H1 (cell line): ENCODE results near the gene MRPL17. TPM values are rescaled to one million over a fixed set of nuclear protein-coding genes. Genes with fewer than 3 reads are reported as not detected.

Experiments used
- CTCF ChIA-PET: fragments of 300-600 bp; sonication (Branson Sonifier 250); formaldehyde crosslinking; loops from one replicate; lab custom pipeline; 2021; ENCODE audit not compliant: partially characterized antibody; lab: Charles Lee
- POLR2A ChIA-PET: fragments of 300-600 bp; sonication (Branson Sonifier 250); formaldehyde crosslinking; loops from one replicate; lab custom pipeline; 2021; ENCODE audit warnings: inconsistent platforms; ENCODE audit not compliant: partially characterized antibody; lab: Charles Lee
- DNase-seq, 2 experiments: peaks; one replicate each; pipeline versions ENCODE4 v3.0.0 to v3.0.0-alpha.2; 2010 to 2022; ENCODE audit warnings: low spot score in 2 of 2, low read depth in 1 of 2, mixed read lengths in 1 of 2
- FAIRE-seq: peaks from 2 replicates; lab custom pipeline; 2011; peaks lifted over from hg19 to GRCh38; lab: Jason Lieb, UNC
- H2AFZ ChIP-seq: 2 replicates; pipeline ENCODE4 v1.8.1; 2012; ENCODE audit warnings: low read length, inconsistent platforms
- H2AK5ac ChIP-seq: 2 replicates; pipeline ENCODE4 v1.6.1; 2013; ENCODE audit warnings: low read depth, low read length
- H2BK120ac ChIP-seq: replicated peaks from 2 replicates; pipeline ENCODE3; 2013; ENCODE audit warnings: low read depth, low read length, inconsistent platforms
- H2BK12ac ChIP-seq: 2 replicates; pipeline ENCODE4 v1.6.1; 2013; ENCODE audit warnings: low read depth, low read length
- H2BK15ac ChIP-seq: 2 replicates; pipeline ENCODE4 v1.6.1; 2013; ENCODE audit warnings: low read length
- H2BK20ac ChIP-seq: 2 replicates; pipeline ENCODE4 v1.6.1; 2013; ENCODE audit warnings: low read length
- H2BK5ac ChIP-seq: 2 replicates; pipeline ENCODE4 v1.6.1; 2013; ENCODE audit warnings: low read depth, low read length
- H3K14ac ChIP-seq: 2 replicates; pipeline ENCODE4 v1.6.1; 2013; ENCODE audit warnings: inconsistent platforms; ENCODE audit not compliant: insufficient read length
- H3K18ac ChIP-seq: 2 replicates; pipeline ENCODE4 v1.6.1; 2013; ENCODE audit warnings: low read length; ENCODE audit errors: extremely low read depth
- H3K23ac ChIP-seq: 2 replicates; pipeline ENCODE4 v1.6.1; 2013; ENCODE audit warnings: inconsistent platforms; ENCODE audit not compliant: insufficient read length
- H3K23me2 ChIP-seq: 2 replicates; pipeline ENCODE4 v1.6.1; 2013; ENCODE audit warnings: low read depth, low read length
- H3K27ac ChIP-seq: 2 replicates; pipeline ENCODE4 v1.6.1; 2011; ENCODE audit warnings: low read depth, low read length, inconsistent platforms
- H3K27me3 ChIP-seq, 4 experiments: replicated peaks in 1 of 4; 1 replicate in 1 of 4; 2 replicates in 3 of 4; pipeline versions ENCODE4 v1.6.1 to v1.8.1; 2011 to 2013; ENCODE audit warnings: low read length in 3 of 4, mild to moderate bottlenecking in 3 of 4, inconsistent platforms in 2 of 4, mixed read lengths in 2 of 4, moderate library complexity in 1 of 4; ENCODE audit not compliant: control insufficient read depth in 3 of 4, insufficient read depth in 3 of 4; ENCODE audit errors: extremely low read depth in 1 of 4
- H3K36me3 ChIP-seq, 4 experiments: 2 replicates each; pipeline versions ENCODE4 v1.6.1 to v1.8.1; 2011 to 2013; ENCODE audit warnings: mild to moderate bottlenecking in 4 of 4, low read length in 3 of 4, moderate library complexity in 2 of 4, control low read depth in 1 of 4, inconsistent platforms in 1 of 4; ENCODE audit not compliant: insufficient read depth in 4 of 4, control insufficient read depth in 2 of 4
- H3K4ac ChIP-seq: replicated peaks from 2 replicates; pipeline ENCODE3; 2013; ENCODE audit warnings: low read length, low read depth, mixed read lengths, inconsistent platforms; ENCODE audit not compliant: insufficient read length
- H3K4me1 ChIP-seq, 4 experiments: replicated peaks in 1 of 4; 1 replicate in 1 of 4; 2 replicates in 3 of 4; pipeline versions ENCODE4 v1.6.1 to v1.8.1; 2011 to 2013; ENCODE audit warnings: low read length in 3 of 4, inconsistent platforms in 2 of 4, mixed read lengths in 1 of 4; ENCODE audit not compliant: insufficient read depth in 4 of 4, control insufficient read depth in 3 of 4
- H3K4me2 ChIP-seq, 2 experiments: 2 replicates each; pipeline versions ENCODE4 v1.6.1 to v1.8.1; 2011 to 2013; ENCODE audit warnings: low read depth in 2 of 2, low read length in 2 of 2, control low read depth in 1 of 2, inconsistent platforms in 1 of 2, mild to moderate bottlenecking in 1 of 2; ENCODE audit not compliant: insufficient read depth in 1 of 2
- H3K4me3 ChIP-seq, 4 experiments: fragments of 200-600, 300-600 bp in 1 of 4; sonication (generic), shearing (Covaris generic), sonication (Bioruptor Twin) in 1 of 4; 2 replicates each; pipeline versions ENCODE4 v1.5.1 to v1.8.1; 2011 to 2016; ENCODE audit warnings: low read length in 4 of 4, low read depth in 3 of 4, control low read depth in 2 of 4, inconsistent platforms in 2 of 4, mild to moderate bottlenecking in 2 of 4, mixed read lengths in 1 of 4, moderate library complexity in 1 of 4; ENCODE audit not compliant: insufficient read depth in 2 of 4; ENCODE audit errors: extremely low read depth in 1 of 4
- H3K56ac ChIP-seq: replicated peaks from 2 replicates; pipeline ENCODE3; 2013; ENCODE audit warnings: low read depth, mild to moderate bottlenecking, mixed read lengths, low read length, inconsistent platforms; ENCODE audit not compliant: insufficient read length
- H3K79me1 ChIP-seq: 2 replicates; pipeline ENCODE4 v1.6.1; 2013; ENCODE audit warnings: low read depth, low read length, control low read depth
- H3K79me2 ChIP-seq, 2 experiments: 2 replicates each; pipeline versions ENCODE4 v1.6.1 to v1.8.1; 2012 to 2013; ENCODE audit warnings: low read length in 2 of 2, mild to moderate bottlenecking in 2 of 2, inconsistent platforms in 1 of 2; ENCODE audit not compliant: insufficient read depth in 2 of 2, control insufficient read depth in 1 of 2
- H3K9ac ChIP-seq, 4 experiments: replicated peaks in 1 of 4; 1 replicate in 1 of 4; 2 replicates in 3 of 4; pipeline versions ENCODE4 v1.6.1 to v1.8.1; 2011 to 2013; ENCODE audit warnings: low read depth in 3 of 4, low read length in 3 of 4, control low read depth in 2 of 4, mild to moderate bottlenecking in 2 of 4, moderate library complexity in 2 of 4, inconsistent platforms in 1 of 4; ENCODE audit errors: extremely low read depth in 1 of 4
- H3K9me3 ChIP-seq, 2 experiments: 2 replicates each; pipeline versions ENCODE4 v1.6.1 to v1.8.1; 2012 to 2013; ENCODE audit warnings: mild to moderate bottlenecking in 2 of 2, moderate library complexity in 2 of 2, control low read depth in 1 of 2, inconsistent platforms in 1 of 2, low read depth in 1 of 2, low read length in 1 of 2, mixed read lengths in 1 of 2; ENCODE audit not compliant: insufficient read depth in 2 of 2
- H4K20me1 ChIP-seq, 2 experiments: replicated peaks in 1 of 2; 2 replicates each; pipeline versions ENCODE3 to v1.8.1; 2011 to 2013; ENCODE audit warnings: inconsistent platforms in 2 of 2, low read length in 2 of 2, mild to moderate bottlenecking in 1 of 2; ENCODE audit not compliant: insufficient read depth in 2 of 2, control insufficient read depth in 1 of 2
- H4K5ac ChIP-seq: 2 replicates; pipeline ENCODE4 v1.6.1; 2013; ENCODE audit warnings: low read length, low read depth, mixed read lengths, inconsistent platforms; ENCODE audit not compliant: insufficient read length
- H4K8ac ChIP-seq: 2 replicates; pipeline ENCODE4 v1.8.0; 2013; ENCODE audit warnings: mild to moderate bottlenecking, moderate library complexity, low read length, inconsistent platforms; ENCODE audit not compliant: insufficient read depth; ENCODE audit errors: extremely low read depth
- H4K91ac ChIP-seq: replicated peaks from 2 replicates; pipeline ENCODE3; 2013; ENCODE audit warnings: low read length, mixed read lengths, inconsistent platforms; ENCODE audit not compliant: insufficient read length
- ATF3 ChIP-seq: IDR thresholded peaks from 2 replicates; pipeline ENCODE4 v1.6.1; 2011; ENCODE audit warnings: low read depth, mild to moderate bottlenecking, low read length; ENCODE audit not compliant: insufficient read depth
- MAFK ChIP-seq: IDR thresholded peaks from 2 replicates; pipeline ENCODE4 v1.6.1; 2012; ENCODE audit warnings: low read depth, mild to moderate bottlenecking, improper control_type of control experiment, low read length
- PHF8 ChIP-seq: fragments of 200-600 bp; sonication (generic); conservative IDR thresholded peaks from 2 replicates; pipeline ENCODE4 v1.7.1; 2012; ENCODE audit warnings: low read depth, mild to moderate bottlenecking, inconsistent platforms, low read length, moderate library complexity
- SIRT6 ChIP-seq: IDR thresholded peaks from one replicate; pipeline ENCODE4 v1.7.1; 2012; ENCODE audit warnings: low read length, inconsistent platforms
- SIX5 ChIP-seq: IDR thresholded peaks from 2 replicates; pipeline ENCODE4 v1.6.1; 2011; ENCODE audit warnings: mild to moderate bottlenecking, low read depth, low read length
- TEAD4 ChIP-seq: IDR thresholded peaks from 2 replicates; pipeline ENCODE4 v1.6.1; 2012; ENCODE audit warnings: low read depth, low read length, inconsistent platforms, mixed read lengths
- WGBS, 2 experiments: shearing (Covaris generic) in 1 of 2; methylation state at CpG; one replicate each; pipeline versions ENCODE4 v1.1.6 to v1.1.7; 2013 to 2015; ENCODE audit warnings: low lambda C conversion rate in 2 of 2, mixed read lengths in 2 of 2, inconsistent platforms in 1 of 2, low coverage in 1 of 2, missing lambda C conversion rate in 1 of 2; ENCODE audit not compliant: insufficient replicate concordance in 2 of 2, insufficient coverage in 1 of 2, insufficient read length in 1 of 2; ENCODE audit errors: extremely low coverage in 1 of 2, missing lambda C conversion rate in 1 of 2; 5-methylcytosine and 5-hydroxymethylcytosine counted together
- long read RNA-seq, 2 experiments: library from RNA in 1 of 2; library from capped mRNA in 1 of 2; stranded (forward); transcript quantifications; one replicate each; pipeline ENCODE4 v2.0.0, GENCODE V29; 2021; ENCODE audit warnings: inconsistent platforms in 1 of 2
- polyA minus RNA-seq, 3 experiments: library from RNA; depleted of rRNA, polyadenylated mRNA; stranded (reverse); fragments of >200 nt; gene quantifications; 1 replicate in 2 of 3; 2 replicates in 1 of 3; pipeline ENCODE4 v1.2.3, GENCODE V29; 2011
- polyA plus RNA-seq, 7 experiments: library from polyadenylated mRNA; depleted of rRNA in 3 of 7; stranded (reverse) in 5 of 7; unstranded in 2 of 7; fragments of >200 nt in 5 of 7; fragments of 200-250 nt in 2 of 7; gene quantifications; 1 replicate in 5 of 7; 2 replicates in 1 of 7; 4 replicates in 1 of 7; pipeline versions ENCODE4 v1.2.1 to v1.2.3, GENCODE V29; 2011 to 2013; ENCODE audit warnings: missing spikeins in 2 of 7, mixed read lengths in 2 of 7
- total RNA-seq: library from RNA; stranded (reverse); fragmentation: NEBNext Ultra II Directional; extraction: Animal tissue kit (Norgen Biotek cat#: 25700); gene quantifications from 2 replicates; pipeline ENCODE4 v1.2.1, GENCODE V29; 2021

The MRPL17 gene
- 70.5 and 71.7 TPM in 2 replicates for total RNA-seq
- polyA plus RNA-seq (2011; rRNA removed) = 44.5 and 55.7 TPM in 2 replicates
- polyA plus RNA-seq (2011; cell fraction: cytosol; rRNA removed) = 59.3 TPM
- 57.0 TPM for polyA plus RNA-seq (2011; cell fraction: nucleus; rRNA removed)
- polyA plus RNA-seq (2012, experiment 1 of 2) = 57.2 to 113 TPM (median 73.5 TPM) in 4 replicates
- polyA plus RNA-seq (2012, experiment 2 of 2) = 50.5 TPM
- 67.5 TPM for polyA plus RNA-seq (2013, experiment 1 of 2)
- polyA plus RNA-seq (2013, experiment 2 of 2) = 66.5 TPM
- 40.6 and 42.7 TPM in 2 replicates for polyA minus RNA-seq (2011; rRNA and poly(A)+ RNA removed)
- polyA minus RNA-seq (2011; cell fraction: cytosol; rRNA and poly(A)+ RNA removed) = 56.7 TPM
- polyA minus RNA-seq (2011; cell fraction: nucleus; rRNA and poly(A)+ RNA removed) = 53.3 TPM
- long read RNA-seq, experiment 1, transcript MRPL17-201 (3 exons, 1,969 nt) = major isoform, 76 of 90 reads
- long read RNA-seq, experiment 1, partial matches to known transcripts = 0 of 90 reads
- long read RNA-seq, experiment 1, other reads (novel, unspliced or antisense) = 12 of 90 reads
- long read RNA-seq, experiment 2, transcript MRPL17-202 (2 exons, 1,002 nt) = minor isoform, 5 of 38 reads
- long read RNA-seq, experiment 2, transcript MRPL17-201 (3 exons, 1,969 nt) = major isoform, 32 of 38 reads
- long read RNA-seq, experiment 2, partial matches to known transcripts = 0 of 38 reads
- long read RNA-seq, experiment 2, other reads (novel, unspliced or antisense) = 1 of 38 reads

GRCh38 chr11:6682936-6683861 lies at the start of gene MRPL17:
TSS of gene MRPL17 (minus strand) at chr11:6683340. CDS start at chr11:6683296, 44 bp downstream.
- peak within 1 kb of the TSS; percentile 100 for H4K91ac ChIP-seq
- no peak within 1 kb of the TSS for H3K23ac ChIP-seq
- ChIA-PET CTCF (interaction anchor here (0.6 to 5.3 kb wide), 19 partner anchors 8 to 304 kb away, joined by 3 to 22 read pairs (median 4); no protein-coding TSS in a partner anchor), POLR2A (interaction anchor here (0.7 to 4.0 kb wide), 20 partner anchors 9 to 363 kb away, joined by 3 to 32 read pairs (median 4); partner anchors contain the start of genes CAVIN3, TAF10 and TPP1)
- H3K4me1 ChIP-seq = peaks cover 2 to 8% (median 5%) of the 10 kb centered on the region in 4 experiments; a peak in 4 of 7 replicates
- 2% methylated on average over 68 of the region's 70 CpGs; no CpG with 5 or more reads in 1 of the 2 experiments for WGBS, 2 experiments
- peak within 1 kb of the TSS; percentile 100 for H4K5ac ChIP-seq
- peak within 1 kb of the TSS; percentile 97 to 99 (median 98) for H3K9ac ChIP-seq
- peaks cover 9 to 21% (median 14%) of the 10 kb centered on the region in 4 experiments; a peak in 7 of 8 replicates for H3K36me3 ChIP-seq
- peak within 1 kb of the TSS; percentile 100 for H3K18ac ChIP-seq
- H3K79me1 ChIP-seq = no peaks in the 10 kb centered on the region
- FAIRE-seq (peak; percentile 82), DNase-seq (peak; percentile 97 to 98)
- H3K14ac ChIP-seq = no peak within 1 kb of the TSS
- H3K27me3 ChIP-seq = no peaks in the 10 kb centered on the region; a peak in 1 of 7 replicates
- peak within 1 kb of the TSS; percentile 90 to 99 (median 98) for H3K4me3 ChIP-seq
- H3K56ac ChIP-seq = peak within 1 kb of the TSS; percentile 99
- no peak within 1 kb of the TSS for H2BK20ac ChIP-seq
- H4K8ac ChIP-seq = peak within 1 kb of the TSS; percentile 99
- H3K4me2 ChIP-seq = peak within 1 kb of the TSS; percentile 76 to 95
- H3K23me2 ChIP-seq = peaks cover 6% of the 10 kb centered on the region; the same call in 1 of the 2 replicates
- H2AFZ ChIP-seq = peak within 1 kb of the TSS; percentile 89; the same call in 1 of the 2 replicates
- peak within 1 kb of the TSS; percentile 93 for H2BK5ac ChIP-seq
- H3K27ac ChIP-seq = peak within 1 kb of the TSS; percentile 97
- H4K20me1 ChIP-seq = peaks cover 0 to 8% of the 10 kb centered on the region in 2 experiments
- no peaks in the 10 kb centered on the region for H3K9me3 ChIP-seq
- peak within 1 kb of the TSS; percentile 24; the same call in 1 of the 2 replicates for H2BK15ac ChIP-seq
- peak within 1 kb of the TSS; percentile 51; the same call in 1 of the 2 replicates for H2BK12ac ChIP-seq
- peaks cover 0 to 21% of the 10 kb centered on the region in 2 experiments; a peak in 3 of 4 replicates for H3K79me2 ChIP-seq
- H3K4ac ChIP-seq = peak within 1 kb of the TSS; percentile 100
- H2AK5ac ChIP-seq = peak within 1 kb of the TSS; percentile 65; the same call in 1 of the 2 replicates
- H2BK120ac ChIP-seq = no peak within 1 kb of the TSS
- TF ChIP-seq MAFK = no peak
- TF ChIP-seq TEAD4 = 0 out of 2 replicates have a peak, but pooled peaks have one; percentile 1
- no peak for TF ChIP-seq SIRT6
- 0 out of 2 replicates have a peak, but pooled peaks have one; percentile 14 for TF ChIP-seq ATF3
- TF ChIP-seq PHF8 = peak; percentile 98
- TF ChIP-seq SIX5 = no peak
